OCI-LY3 (cell line): ENCODE results near the gene RPL12.

ENCODE experiments used
- H2AFZ ChIP-seq: fragments of 200-600, 300-600 bp; shearing (Covaris generic); 2 replicates; pipeline ENCODE4 v1.6.0; 2014; ENCODE audit warnings: antibody characterized with exemption, low read depth, low read length
- H3K27ac ChIP-seq: fragments of 200-600, 300-600 bp; sonication (generic); 2 replicates; pipeline ENCODE4 v1.5.1; 2014; ENCODE audit warnings: mild to moderate bottlenecking, low read length, moderate library complexity, mixed read lengths
- H3K27me3 ChIP-seq: fragments of 200-600, 300-600 bp; sonication (generic); 2 replicates; pipeline ENCODE4 v1.6.1; 2014; ENCODE audit warnings: low read depth, low read length, mixed read lengths
- H3K36me3 ChIP-seq: fragments of 200-600, 300-600 bp; sonication (generic); replicated peaks from 2 replicates; pipeline ENCODE3; 2014; ENCODE audit warnings: low read depth, low read length, mixed read lengths
- H3K4me1 ChIP-seq: fragments of 300-600, 200-600 bp; sonication (generic); 2 replicates; pipeline ENCODE4 v1.6.1; 2014; ENCODE audit warnings: low read length, mixed read lengths
- H3K4me2 ChIP-seq: fragments of 200-600, 300-600 bp; sonication (generic); 2 replicates; pipeline ENCODE4 v1.6.1; 2014; ENCODE audit warnings: low read length, mixed read lengths
- H3K4me3 ChIP-seq: fragments of 300-600, 200-600 bp; sonication (generic); 2 replicates; pipeline ENCODE4 v1.5.1; 2014; ENCODE audit warnings: antibody characterized with exemption, mild to moderate bottlenecking, low read length, moderate library complexity
- H3K79me2 ChIP-seq: fragments of 300-600, 200-600 bp; shearing (Covaris generic); 2 replicates; pipeline ENCODE4 v1.6.1; 2014; ENCODE audit warnings: mild to moderate bottlenecking, low read length, mixed read lengths
- H3K9ac ChIP-seq: fragments of 300-600, 200-600 bp; shearing (Covaris generic); 2 replicates; pipeline ENCODE4 v1.6.0; 2014; ENCODE audit warnings: mild to moderate bottlenecking, low read length, moderate library complexity
- H3K9me3 ChIP-seq: fragments of 200-600, 300-600 bp; shearing (Covaris generic); 2 replicates; pipeline ENCODE4 v1.6.1; 2014; ENCODE audit warnings: low read length, mixed read lengths; ENCODE audit not compliant: insufficient read depth
- H4K20me1 ChIP-seq: fragments of 200-600, 300-600 bp; sonication (generic); 2 replicates; pipeline ENCODE4 v1.6.1; 2016; ENCODE audit warnings: low read length, mixed read lengths; ENCODE audit not compliant: insufficient read depth
- EZH2phosphoT487 ChIP-seq: fragments of 200-600 bp; shearing (Covaris generic); IDR thresholded peaks from 2 replicates; pipeline ENCODE4 v1.6.1; 2018; ENCODE audit warnings: antibody characterized with exemption, mixed run types, low read depth
- TF ChIP-seq, protein P1 (sequence below): fragments of 200-600, 300-600 bp; sonication (generic); IDR thresholded peaks from 2 replicates; pipeline ENCODE4 v1.5.1; 2014; ENCODE audit warnings: antibody characterized with exemption, low read length, low read depth

Gene RPL12

DNA sequence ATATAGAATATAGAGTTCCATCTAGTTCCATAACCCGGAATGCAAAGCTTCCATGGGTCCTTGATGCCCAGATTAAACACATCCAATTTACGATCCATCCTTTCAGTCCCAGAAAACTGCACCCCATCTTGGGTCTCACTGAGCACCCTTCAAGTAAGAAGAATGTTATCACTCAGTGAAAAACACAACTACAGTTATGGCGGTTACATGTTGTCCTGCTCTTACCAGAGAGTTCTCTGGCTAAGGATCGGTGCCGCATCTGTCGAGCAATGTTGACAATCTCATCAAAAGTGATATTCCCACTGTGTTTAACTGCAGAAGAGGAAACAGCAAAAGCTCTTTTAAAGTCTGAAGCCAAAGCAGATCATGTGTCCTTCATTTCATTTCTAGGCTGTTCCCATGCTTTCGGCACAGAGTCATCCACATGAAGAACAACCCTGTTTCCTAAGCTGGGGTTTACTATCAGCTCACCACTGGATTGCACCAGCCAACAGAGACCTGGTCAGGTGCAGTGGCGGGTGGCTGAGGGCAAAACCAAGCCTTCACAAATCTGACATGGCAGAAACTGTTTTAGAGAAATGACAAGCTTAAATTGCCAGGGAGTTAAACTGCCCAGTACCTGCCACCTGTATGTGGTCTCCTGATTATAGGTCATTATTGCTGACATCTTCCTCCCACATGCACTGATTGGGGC is 2.9 kb downstream of the RPL12 start:
- Histone ChIP-seq H3K4me3 (no peak overlapping the region), H3K36me3 (peaks cover 70% of the 10 kb centered on the region), H2AFZ (no peak overlapping the region), H4K20me1 (peaks cover 46% of the 10 kb centered on the region), H3K9me3 (no peaks in the 10 kb centered on the region), H3K9ac (no peak overlapping the region), H3K4me2 (no peak overlapping the region), H3K4me1 (peaks cover 17% of the 10 kb centered on the region), H3K79me2 (peaks cover 52% of the 10 kb centered on the region), H3K27ac (0 out of 2 replicates have a peak overlapping the region, but pooled peaks have one; percentile 83), H3K27me3 (no peaks in the 10 kb centered on the region)
- TF ChIP-seq, protein P1, sequence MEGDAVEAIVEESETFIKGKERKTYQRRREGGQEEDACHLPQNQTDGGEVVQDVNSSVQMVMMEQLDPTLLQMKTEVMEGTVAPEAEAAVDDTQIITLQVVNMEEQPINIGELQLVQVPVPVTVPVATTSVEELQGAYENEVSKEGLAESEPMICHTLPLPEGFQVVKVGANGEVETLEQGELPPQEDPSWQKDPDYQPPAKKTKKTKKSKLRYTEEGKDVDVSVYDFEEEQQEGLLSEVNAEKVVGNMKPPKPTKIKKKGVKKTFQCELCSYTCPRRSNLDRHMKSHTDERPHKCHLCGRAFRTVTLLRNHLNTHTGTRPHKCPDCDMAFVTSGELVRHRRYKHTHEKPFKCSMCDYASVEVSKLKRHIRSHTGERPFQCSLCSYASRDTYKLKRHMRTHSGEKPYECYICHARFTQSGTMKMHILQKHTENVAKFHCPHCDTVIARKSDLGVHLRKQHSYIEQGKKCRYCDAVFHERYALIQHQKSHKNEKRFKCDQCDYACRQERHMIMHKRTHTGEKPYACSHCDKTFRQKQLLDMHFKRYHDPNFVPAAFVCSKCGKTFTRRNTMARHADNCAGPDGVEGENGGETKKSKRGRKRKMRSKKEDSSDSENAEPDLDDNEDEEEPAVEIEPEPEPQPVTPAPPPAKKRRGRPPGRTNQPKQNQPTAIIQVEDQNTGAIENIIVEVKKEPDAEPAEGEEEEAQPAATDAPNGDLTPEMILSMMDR: no peak
- no peak for TF ChIP-seq EZH2phosphoT487

GRCh38 chr9:127447416-127448111 is 3.6 kb downstream of the RPL12 start:
- H3K79me2 ChIP-seq: peaks cover 49% of the 10 kb centered on the region
- H3K4me3 ChIP-seq: no peak overlapping the region
- H3K4me1 ChIP-seq: peaks cover 15% of the 10 kb centered on the region
- H3K9me3 ChIP-seq: no peaks in the 10 kb centered on the region
- no peak overlapping the region for H3K9ac ChIP-seq
- peaks cover 70% of the 10 kb centered on the region for H3K36me3 ChIP-seq
- no peak overlapping the region for H3K27ac ChIP-seq
- no peak overlapping the region for H3K4me2 ChIP-seq
- H3K27me3 ChIP-seq: no peaks in the 10 kb centered on the region
- peaks cover 46% of the 10 kb centered on the region for H4K20me1 ChIP-seq
- H2AFZ ChIP-seq: no peak overlapping the region
- TF ChIP-seq EZH2phosphoT487: no peak
- TF ChIP-seq, protein P1: no peak

DNA sequence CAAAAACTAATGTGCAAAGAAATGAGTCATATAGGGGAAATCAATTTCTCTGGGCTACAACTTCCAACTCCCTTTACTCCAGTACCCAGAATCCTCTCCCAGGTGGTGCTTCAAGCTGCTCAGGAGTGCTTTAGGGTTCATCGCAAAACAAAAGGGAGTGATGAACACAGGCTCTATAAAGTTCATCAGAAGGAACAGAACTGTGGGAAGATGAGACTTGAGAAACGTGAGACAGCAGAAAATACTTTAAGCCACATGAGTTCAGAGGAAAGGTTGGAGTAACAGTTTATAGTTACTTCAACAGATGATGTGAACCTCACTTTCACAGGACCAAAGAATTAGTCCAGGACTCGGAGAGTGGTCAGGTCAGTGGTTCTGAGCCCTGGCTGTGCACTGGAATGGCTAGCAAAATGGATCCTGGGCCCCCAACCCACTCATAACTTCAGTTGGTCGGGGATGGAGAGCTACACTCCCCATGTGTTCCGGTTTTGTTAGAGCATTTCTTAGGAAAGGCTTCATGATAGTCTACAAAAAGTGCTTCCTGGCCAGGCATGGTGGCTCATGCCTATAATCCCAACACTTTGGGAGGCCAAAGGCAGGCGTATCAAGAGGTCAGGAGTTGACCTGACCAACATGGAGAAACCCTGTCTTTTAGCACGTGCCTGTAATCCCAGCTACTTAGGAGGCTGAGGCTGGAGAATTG is 4.3 kb downstream of the RPL12 start:
- Histone ChIP-seq H4K20me1 (peaks cover 46% of the 10 kb centered on the region), H3K4me1 (peaks cover 12% of the 10 kb centered on the region), H3K4me2 (no peak overlapping the region), H3K9me3 (no peaks in the 10 kb centered on the region), H3K79me2 (peaks cover 42% of the 10 kb centered on the region), H3K27me3 (no peaks in the 10 kb centered on the region), H2AFZ (no peak overlapping the region), H3K36me3 (peaks cover 70% of the 10 kb centered on the region), H3K4me3 (no peak overlapping the region), H3K27ac (peak overlapping the region; percentile 11; the same call in 1 of the 2 replicates), H3K9ac (no peak overlapping the region)
- no peak for TF ChIP-seq EZH2phosphoT487
- TF ChIP-seq, protein P1: no peak
